ENCODE measurements around the gene KRTAP12-2.

Gene KRTAP12-2

DNA sequence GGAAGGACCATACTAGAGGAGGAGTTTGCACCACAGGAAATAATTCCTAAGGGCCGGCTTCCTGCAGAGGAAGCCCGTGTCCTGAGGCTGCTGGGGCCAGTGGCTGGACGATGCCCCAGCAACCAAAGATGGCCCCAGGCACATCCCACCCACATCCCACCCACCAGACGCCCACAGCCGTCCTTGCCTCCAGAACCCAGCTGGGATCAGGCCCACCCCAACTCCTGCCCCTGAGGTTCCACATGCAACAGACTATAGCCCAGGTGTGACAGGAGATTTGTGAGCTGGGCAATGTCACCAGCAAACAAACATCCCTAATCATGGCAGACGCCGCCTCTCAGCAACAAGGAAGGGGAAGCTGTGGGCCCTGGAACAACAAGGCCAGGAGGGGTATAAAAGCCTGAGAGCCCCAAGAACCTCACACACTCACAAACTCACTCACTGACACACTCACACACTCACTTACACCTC is 40.0 kb downstream of the KRTAP12-2 start, which contains the start of gene KRTAP10-9:
Gene KRTAP10-9 (plus strand): TSS at position 421 of the 471 bp plus-strand sequence. CDS start 79 bp downstream, outside the sequence.
- DNase-seq (ENCODE audit: low read depth) = no peak

DNA sequence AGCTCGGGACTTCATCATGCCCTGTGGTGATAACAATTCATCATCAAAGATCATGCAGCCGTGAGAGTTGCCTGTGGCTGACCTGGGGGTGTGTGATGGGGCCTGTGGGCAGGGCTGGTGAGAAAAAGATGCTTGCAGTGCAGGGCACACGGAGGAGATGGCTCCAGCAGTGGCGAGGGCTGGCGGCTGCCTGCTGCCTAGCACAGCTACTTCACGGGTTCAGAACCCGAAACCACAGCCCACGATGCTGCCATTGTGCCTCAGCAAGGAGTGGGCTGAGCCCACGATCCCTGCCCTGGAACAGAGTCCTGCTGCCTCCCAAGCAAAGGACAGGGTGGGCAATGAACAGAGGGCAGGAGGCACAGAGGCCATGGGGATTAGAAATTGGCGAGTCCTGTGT is 40.5 kb downstream of the KRTAP12-2 start:
- DNase-seq (ENCODE audit: low read depth) = no peak

DNA sequence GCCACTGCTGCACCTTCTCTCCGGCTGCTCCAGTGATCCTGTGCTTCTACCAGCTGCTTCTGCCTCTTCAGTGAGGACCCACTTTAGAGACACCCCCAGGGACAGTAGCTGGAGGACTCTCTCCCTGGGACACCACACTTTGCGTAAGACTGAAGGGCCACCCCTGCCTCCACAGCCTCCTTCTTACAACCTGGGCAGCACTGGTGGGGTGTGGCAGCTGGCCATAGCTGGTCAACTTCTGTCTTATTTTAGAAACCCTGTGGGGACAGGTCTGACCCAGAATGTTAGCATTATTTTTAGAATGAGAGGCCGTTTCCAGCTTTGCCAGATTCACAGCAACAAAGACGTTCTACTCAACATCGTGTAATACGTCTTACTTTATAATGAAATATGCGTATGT is 41.0 kb downstream of the KRTAP12-2 start:
- DNase-seq (ENCODE audit: low read depth) = no peak

DNA sequence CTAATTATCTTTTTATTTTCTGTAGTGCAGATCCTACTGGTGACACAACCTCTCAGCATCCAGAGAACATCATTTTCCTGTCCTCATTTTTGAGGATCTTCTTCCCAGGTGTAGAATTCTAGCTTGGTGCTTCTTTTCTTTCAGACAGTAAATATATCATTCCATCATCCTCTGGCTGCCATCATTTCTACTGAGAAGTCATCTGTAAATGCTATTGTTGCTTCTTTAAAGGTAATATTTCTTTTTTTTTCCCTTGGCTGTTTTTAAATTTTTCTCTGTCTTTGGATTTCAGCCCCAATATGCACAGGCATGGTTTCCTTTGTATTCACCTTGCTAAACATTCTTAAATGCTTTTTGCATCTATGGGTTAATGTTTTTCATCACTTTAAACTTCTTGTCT is 43.2 kb downstream of the KRTAP12-2 start:
- DNase-seq (ENCODE audit: low read depth) = no peak

DNA sequence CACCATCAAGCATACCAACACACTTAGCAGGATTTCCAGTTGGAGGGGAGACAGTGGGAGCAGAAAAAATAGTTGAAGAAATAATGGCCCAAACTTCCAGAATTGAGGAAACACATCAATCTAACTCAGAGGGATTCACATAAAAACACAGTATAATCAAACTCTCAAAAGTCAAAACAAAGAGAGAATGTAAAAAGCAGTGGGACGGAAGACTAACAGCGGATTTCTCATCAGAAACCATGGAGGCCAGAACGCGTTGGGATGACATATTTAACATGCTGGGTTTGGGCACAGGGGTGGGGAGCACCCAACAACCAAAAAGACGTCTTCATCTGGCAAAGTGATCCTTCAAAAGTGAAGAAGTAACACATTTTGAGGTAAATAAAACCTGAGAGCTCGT is 46.8 kb downstream of the KRTAP12-2 start:
- DNase-seq (ENCODE audit: low read depth) = no peak

DNA sequence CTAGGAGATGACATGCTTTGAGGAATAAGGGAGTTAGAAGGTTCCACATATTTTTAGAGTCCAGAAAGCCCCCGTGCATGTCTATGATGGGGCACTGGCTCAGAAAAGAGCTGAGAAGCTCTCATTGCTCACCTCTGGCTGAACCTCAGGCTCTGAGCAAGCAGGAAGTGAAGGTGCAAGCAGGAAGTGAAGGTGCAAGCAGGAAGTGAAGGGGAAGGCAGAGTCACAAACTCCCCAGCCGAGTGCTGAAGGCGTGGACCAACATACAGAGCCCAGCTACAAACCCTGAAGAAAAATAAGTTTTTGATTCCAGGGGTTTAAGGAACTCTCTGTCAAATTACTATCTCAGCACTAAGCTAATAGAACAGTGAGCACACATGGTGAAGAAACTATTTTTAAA is 47.8 kb downstream of the KRTAP12-2 start:
- peak; percentile 14 for DNase-seq (ENCODE audit: low read depth)

DNA sequence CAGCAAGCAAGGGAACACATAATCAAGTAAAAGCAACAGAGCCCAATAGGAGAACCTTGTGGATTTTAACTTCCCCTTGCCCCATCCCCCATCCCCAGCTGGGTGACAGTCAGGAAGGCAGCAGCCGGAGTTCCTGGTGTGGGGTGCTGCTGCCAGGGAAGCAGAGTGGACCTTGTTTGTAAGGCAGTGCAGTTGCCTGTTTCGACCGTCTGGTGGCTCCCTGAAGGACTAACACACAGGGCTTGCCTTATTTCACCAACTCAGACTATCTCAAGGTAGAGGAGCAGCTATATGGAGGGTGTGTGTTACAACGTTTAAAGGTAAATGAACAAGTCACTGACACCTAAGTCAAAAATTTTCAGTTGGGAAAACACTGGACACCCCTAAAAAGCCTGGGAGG is 48.2 kb downstream of the KRTAP12-2 start:
- DNase-seq (ENCODE audit: low read depth) = no peak

DNA sequence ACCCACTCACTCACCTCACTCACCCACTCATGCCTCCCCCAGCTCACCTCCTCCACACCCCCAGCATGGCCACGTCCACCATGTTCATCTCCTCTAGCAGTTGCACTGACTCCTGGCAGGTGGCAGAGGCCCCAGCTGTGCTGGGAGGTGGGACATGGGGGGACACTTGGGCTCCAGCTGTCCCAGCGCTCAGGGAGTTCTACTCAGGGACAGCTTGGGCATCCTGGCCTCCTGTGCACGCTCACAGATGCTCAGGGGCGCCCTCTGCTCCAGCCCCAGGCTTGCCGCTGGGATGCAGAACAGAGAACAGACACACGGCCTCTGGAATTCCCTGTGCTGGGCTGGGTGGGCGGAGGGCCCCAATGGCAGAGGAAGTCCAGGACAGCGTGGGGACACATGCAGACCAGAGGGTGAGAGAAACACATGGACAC is 49.6 kb downstream of the KRTAP12-2 start:
- no peak for DNase-seq (ENCODE audit: low read depth)

DNA sequence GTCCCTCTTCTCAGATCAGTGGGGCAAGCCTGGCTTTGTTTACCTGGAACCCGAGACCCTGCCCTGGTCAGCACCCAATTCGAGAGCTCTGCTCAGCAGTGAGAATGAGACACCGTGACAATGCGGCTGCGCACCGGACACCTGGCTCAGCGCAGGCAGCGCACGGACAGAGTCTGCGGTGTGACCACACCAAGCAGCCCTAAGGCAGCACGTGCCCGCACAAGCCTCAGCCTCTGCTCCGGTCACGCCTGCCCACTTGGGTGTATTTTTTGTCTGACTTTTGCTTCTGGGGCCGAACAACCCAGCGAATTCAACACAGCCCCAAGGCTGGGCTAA is 50.2 kb downstream of the KRTAP12-2 start:
- DNase-seq (ENCODE audit: low read depth) = no peak
